DMS53 (cell line): ENCODE results near the gene HOXA5.

Experiments used
- DNase-seq: peaks from one replicate; lab custom pipeline; 2025; lab: John Stamatoyannopoulos, UW

Gene HOXA5

DNA sequence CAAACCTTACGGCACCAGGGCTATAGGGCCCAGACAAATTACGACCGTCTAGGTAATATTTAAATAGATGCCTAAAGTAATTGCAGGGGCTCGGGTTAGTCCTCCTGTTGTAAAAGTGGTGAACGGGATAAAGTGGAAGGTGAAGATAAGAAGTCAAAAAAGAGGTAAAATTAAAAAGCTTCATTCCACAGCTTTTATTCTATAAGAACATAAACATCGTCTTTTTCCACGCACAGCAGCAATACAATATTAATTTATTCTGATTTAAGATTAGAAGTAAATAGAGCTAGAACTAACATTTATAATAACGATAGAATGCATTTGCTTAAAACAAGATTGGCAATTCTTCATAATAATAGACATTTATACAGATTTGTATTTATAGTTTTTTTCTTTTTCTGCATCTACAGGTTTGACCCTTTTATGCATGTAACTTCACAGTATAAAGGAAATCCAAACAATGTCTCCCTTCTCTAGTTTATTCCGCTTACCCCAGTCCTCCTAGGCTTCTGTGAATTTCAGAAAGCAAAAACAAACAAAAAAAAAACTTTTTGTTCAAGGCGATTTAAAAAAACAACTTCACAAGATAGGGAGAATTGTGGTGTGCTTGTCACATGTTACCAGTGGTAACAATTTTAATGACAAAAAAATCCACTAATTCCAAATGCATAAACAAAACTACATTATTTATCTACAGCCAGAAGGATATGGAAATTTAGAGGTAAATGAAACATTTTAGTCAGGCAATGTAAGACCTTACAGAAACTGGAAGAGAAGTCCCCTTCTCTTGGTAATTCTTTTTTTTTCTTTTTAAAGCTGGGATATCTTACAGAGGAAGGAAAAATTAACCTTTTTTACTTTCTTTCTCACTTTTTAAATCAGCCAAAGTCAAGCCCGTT is 27.2 kb upstream of the HOXA5 start:
- no peak for DNase-seq

DNA sequence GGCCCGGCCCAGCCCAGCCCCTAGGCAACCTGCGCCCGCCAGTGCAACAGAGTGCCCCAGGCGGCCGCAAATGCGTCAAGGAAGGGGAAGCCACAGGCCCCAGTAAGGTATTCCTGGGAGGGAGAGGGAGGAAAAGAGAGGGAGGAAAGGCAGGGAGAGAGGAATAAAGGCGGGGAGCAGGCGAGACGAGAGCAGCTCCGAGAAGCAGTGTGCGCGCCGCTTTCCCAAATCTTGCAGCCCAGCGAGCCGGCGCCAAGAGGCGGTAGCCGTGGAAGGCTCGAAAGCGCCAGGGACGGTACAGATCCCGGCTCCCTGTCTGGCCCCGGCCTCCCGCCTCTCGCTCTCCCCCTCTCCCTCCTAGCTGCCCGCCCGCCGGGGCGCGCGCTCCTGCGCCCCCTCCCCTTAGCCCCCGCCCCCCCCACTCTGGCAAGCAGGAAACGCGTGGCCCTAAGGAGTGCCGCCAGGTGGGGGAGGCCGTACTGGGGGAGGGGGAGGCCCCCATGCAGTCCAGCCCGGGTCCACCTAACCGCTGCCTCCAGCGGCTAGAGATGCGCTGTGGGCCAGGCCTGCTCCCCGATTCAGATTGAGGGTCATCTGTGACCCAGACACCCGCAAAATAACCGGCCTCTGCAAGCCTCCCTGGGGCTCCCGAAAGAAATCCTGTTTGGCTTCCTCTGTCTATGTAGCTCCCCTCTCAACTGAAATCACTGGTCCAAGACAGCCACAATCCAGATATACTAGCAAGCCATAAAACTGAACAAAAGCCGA is 26.4 kb upstream of the HOXA5 start:
- peak; percentile 83 for DNase-seq

DNA sequence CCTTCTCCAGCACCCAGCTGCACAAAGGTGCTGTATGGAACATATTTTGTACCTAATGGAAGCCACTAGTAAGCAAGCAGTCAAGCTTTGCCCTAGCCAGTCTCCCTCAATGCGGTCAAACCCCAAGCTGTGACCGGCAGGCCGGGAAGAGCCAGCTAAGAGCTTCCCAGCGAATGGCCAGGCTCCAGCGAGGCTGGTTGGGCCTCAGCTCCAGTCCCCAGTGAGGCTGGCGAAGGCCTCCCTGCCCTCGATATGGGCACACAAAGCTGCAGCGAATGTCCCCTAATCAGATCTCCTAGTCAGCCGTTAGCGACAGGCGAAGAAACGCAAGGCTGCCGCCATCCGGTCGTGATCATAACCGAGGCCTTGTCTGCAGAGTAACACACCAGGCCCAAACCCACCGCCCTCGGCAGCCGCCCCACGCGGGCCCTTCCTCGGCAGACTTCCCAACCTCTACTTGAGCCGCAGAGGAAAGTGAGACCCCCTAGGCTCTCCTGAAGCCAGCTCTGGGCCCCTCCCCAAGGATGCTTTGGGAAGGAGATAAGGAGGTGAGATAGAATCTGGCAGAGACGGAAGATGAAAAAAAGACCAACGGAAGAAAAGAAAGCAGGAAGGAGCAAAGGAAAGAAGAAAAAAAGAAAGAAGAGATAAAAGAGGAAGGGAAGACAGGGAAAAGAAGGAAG is 24.9 kb upstream of the HOXA5 start:
- no peak for DNase-seq

DNA sequence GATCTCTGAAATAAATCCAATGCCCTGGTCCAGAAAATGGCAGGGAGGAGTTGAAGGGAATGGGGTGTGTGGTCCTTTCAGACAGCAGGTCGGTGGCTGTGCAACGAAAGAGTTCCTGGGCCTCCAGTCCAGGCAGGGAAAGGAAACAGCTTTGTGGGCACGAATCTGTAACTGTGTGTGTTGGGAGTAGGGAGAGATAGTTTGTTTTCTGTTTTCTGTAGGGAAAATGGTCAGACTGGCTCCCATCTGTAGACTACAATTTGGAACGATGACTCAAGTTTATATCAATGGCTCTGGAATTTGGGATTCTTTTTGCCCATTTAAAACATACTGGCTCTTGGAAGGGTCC is 24.4 kb upstream of the HOXA5 start:
- DNase-seq = no peak

DNA sequence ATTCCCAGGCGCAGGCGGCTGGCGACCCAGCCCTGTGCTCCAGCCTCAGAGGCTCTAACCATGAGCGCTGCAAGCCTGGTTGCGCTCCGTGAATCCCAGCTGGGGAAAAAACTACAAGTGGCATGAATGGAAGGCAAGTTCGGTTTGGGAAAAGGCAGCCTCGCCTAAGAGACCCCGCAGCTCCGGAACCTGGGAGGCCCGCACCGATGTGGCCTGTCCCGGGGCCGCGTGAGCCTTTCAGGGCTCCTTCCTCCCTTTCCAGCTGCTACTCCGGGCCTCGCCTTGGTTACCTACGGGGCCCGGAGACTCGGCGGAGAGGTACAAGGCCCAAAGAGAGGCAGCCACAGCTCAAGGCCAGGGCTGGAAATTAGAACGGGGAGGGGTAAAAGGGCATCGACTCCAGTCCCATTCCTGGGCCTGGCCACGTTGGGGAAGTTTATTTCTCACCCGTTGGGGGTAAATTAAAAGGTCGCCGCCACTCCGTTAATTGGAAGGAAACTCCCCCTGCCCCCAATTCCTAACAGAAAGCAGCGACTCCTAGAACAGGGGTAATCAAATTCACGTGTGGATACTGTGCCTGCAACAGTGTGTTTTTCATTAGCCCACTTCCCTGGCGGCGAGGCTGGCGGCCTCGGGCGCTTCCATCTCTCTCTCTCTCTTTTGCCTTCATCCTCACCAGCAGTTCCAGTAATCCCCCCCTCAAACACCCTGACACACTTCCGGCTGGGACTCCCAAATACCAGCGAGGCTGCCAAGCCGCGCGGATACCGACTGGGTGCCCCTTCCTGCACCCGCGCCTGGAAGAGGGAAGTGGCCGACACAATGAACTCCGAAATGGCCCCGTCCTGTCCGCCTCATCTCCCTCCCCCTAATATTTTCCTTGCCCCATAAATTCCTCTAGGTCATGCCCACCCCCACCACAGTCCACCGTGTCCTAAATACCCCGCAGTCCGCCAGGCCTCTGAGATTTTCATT is 23.3 kb upstream of the HOXA5 start:
- no peak for DNase-seq

DNA sequence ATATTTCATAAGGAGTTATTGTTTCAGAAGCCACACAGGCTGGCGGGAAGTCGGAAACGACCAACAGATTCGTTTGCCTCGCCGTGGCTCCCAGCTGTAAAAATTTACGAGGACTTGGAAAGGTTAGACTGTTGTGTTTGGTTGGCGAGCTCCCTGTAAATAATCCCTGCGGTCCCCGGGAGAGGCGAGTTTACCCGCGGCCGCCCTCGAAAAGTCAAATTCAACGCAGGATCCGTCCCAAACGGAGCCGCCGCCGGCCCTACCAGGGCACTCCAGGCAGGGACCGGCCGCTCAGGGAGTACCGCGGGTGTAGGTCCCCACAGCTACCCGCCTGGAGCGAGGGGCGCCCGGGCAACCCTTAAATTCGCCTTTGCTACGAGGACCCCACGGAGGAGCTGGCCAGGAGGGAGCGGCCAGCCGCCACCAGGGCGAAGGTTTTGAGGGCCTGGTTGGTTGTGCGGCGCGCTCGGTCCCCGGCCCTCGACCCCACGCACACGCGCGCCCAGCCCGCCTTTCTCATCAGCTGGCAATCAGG is 22.6 kb upstream of the HOXA5 start:
- no peak for DNase-seq

DNA sequence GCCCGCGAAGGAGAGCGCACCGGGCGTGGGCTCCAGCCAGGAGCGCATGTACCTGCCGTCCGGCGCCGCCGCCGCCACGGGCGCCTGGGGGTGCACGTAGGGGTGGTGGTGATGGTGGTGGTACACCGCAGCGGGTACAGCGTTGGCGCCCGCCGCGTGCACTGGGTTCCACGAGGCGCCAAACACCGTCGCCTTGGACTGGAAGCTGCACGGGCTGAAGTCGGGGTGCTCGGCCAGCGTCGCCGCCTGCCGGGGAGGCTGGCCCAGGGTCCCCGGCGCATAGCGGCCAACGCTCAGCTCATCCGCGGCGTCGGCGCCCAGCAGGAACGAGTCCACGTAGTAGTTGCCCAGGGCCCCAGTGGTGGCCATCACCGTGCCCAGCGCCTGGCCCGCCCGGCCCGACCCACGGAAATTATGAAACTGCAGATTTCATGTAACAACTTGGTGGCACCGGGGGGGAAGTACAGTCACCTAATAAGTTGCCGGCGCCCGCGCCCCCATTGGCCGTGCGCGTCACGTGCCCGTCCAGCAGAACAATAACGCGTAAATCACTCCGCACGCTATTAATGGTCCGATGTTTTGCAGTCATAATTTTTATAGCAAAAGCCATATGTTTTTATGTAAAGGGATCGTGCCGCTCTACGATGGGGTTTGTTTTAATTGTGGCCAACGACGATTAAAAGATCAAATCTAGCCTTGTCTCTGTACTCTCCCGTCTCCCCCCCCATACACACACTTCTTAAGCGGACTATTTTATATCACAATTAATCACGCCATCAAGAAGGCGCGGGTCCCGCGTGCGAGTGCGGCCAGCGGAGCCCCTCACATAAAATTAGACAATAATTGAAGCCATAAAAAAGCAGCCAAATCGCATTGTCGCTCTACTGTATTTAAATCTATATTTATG is 21.9 kb upstream of the HOXA5 start, which contains the start of gene HOXA9:
Gene HOXA9 (minus strand): TSS at position 449 of the 907 bp plus-strand sequence. CDS start 80 bp downstream, at position 369.
- no peak for DNase-seq

DNA sequence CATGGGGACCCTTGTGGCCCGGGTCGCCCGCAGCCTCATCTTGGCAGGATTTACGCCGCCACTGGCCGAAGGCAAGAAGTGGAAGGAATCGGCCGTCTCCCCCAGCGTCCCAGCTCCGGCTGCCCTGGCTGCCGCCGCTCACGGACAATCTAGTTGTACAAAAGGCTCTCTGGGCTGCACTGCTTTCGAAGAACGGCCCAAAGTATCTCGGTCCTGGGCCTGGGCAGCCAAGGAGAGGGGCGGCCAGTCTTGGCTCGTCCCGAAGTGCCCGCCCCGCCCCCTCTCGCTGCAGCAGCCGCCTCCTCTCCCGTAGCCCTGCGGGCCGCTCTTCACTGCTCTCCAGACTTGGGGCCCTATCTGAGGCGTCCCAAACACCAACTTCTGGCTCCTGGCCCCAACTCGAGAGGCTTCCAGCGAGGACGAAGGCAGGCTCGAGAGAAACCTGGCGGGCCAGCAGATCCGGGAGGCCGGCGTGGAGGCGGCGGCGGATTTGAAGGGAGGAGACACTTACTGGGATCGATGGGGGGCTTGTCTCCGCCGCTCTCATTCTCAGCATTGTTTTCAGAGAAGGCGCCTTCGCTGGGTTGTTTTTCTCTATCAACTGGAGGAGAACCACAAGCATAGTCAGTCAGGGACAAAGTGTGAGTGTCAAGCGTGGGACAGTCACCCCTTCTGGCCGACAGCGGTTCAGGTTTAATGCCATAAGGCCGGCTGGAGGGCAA is 21.0 kb upstream of the HOXA5 start:
- peak; percentile 48 for DNase-seq

DNA sequence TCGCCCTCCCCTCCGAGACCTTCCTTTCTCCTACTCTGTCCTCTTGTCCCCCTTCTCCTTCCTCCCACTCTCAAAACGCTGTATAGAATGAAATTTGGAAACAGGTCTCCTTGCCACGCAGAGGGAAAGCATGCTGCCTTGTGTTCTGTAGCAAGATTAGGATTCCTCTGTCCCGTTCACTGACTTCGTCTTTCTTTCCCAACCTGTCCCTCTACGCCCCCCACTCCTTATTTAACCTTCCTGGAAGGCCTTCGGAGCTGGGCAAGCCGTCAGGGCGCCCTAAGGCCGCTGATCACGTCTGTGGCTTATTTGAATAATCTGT is 20.5 kb upstream of the HOXA5 start:
- no peak for DNase-seq

DNA sequence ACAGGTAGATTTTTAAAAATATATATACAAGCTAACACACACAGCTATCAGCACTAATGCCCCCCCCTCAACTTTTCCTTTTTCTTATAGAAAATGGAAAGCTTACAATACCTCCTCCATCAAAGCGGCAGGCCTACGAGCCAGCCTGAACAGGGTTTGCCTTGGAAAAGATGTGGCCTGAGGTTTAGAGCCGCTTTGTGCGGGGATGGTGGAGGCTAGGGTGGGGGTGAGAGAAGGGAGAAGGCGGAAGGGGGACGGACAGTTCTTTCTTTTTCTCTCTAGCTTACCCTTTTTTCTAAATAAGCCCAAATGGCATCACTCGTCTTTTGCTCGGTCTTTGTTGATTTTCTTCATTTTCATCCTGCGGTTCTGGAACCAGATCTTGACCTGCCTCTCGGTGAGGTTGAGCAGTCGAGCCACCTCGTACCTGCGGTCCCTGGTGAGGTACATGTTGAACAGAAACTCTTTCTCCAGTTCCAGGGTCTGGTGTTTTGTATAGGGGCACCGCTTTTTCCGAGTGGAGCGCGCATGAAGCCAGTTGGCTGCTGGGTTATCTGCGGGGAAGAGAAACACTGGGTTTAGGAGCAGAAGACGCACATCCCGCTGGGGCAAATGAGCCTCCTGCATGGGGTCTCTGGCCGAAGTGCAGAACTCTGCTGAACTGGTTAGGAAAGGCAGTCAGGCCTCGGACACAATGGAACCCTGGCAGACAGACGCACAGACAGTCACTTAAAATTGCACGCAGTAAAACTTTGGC is 20.0 kb upstream of the HOXA5 start:
- DNase-seq = no peak

DNA sequence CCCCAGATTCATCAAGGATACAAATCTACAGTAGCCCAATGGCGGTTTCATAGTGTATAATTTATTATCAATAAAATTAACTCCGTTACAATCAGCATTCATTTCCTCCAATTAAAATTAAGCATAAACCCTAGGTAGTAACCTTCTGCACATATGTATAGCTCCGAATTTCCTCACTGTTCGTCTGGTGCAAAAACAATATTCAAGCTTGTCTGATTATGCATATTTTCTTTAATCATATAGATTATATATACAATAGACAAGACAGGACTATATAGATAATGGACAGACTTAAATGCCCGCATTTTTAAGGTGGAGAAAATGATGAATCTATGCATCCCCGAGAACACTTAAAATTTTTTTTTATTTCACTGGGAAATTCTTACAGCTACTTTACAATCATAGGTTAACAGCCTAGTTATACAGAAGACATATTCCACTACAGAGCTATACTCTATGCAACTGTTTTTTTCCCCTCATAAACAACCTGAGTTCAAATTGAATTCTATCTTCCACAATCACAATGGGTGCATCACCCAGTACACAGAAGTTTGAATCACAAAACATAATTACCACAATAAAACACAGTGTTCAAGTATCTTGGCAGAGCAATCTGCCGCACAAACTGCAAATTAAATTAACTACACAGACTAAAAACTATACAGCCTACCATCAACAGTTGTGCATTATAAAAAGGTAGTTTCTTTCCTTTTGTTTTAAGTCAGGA is 19.2 kb upstream of the HOXA5 start:
- no peak for DNase-seq

DNA sequence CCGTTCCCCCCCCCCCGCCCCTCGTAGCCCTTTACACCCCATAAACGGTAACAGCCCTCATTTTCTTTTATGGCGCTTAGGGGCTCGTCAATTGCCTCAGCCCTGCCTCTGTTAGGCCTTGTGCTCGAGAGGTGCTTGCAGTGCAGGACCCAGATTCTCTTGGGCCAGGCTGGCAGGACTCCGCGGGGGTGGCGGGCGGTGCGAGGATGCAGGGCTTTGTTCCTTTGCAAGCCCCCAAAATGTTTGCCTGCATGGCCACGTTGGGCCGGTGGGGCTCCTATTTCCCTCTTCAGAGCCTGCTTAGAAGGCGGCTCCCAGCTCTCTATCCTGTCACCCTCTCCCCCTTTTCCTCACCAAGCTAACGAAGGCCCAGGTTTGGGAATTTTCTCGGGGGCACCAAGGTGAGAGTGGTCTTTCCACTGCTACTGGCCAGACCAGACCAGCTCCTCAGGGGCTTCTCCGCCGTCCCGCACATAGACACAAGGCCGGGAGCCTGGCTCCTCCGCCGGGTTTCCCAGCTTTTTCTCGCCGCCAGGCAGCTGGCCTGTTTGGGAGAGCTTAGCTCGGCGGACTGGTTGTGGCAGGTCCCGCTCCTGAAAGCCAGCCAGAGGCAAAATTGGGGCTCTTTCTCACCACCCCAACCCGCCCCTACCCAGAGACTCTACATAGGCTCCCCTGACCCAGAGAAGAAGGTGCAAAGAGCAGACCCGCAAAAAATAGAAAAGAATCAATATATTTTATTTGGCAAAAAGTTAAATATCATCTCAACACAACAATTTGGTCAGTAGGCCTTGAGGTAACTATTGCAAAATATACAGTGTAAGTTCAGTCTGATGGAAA is 18.5 kb upstream of the HOXA5 start:
- DNase-seq = no peak

DNA sequence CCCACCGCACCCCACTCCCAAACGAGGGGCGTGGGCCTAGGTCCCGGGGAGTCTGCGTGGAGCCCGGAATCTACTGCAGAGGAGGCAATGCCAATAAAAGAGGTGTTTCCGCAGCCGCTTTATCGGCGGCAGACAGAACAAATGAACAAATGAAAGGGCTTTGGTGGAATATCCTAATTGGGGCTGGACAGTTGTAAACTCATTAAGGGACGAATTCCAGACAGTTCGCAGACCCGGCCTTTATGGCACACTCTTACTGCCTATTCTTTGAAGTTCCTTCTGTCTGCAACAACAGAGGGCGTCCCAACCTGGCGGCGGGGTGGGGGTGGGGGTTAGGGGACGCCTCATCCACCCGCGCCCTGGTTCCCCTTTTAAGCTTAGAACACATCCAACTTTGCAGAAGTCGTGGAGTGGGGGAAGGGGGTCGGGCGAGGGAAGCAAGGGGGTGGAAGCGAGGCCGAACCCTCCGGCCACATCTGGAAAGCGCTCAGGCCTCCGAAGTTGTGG is 17.8 kb upstream of the HOXA5 start:
- no peak for DNase-seq

DNA sequence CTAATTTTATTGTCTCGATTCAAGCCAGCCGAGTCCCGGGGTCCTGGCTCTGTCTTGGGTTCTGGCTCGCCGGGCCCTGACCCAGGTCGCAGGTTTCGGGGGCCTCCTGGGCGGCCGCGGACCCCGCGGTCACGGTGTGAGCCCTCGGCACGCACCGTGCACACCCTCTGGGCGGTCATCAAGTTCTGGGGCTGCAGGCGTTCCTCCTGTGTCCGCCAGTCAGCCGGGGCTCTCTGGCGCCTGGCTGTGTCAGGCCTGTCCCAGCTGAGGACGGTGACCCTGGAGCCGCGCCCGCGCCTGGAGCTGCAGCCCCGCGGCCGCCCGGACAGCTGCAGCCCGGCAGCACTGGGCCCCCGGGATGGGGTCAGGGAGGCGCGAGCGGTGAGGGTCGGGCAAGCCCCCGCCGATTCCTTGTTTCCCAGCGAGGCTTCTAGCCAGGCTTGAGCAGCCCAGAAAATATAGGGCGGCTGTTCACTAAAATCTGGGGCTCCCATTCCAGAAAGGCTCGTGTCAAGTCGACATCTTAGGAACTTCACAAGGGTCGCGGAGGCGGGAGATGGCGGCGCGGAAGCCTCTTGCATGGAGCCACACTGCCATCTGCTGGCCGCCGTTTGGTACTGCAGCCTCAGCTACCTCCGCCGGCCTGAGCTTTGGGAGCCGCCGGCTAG is 17.2 kb upstream of the HOXA5 start:
- peak; percentile 90 for DNase-seq

DNA sequence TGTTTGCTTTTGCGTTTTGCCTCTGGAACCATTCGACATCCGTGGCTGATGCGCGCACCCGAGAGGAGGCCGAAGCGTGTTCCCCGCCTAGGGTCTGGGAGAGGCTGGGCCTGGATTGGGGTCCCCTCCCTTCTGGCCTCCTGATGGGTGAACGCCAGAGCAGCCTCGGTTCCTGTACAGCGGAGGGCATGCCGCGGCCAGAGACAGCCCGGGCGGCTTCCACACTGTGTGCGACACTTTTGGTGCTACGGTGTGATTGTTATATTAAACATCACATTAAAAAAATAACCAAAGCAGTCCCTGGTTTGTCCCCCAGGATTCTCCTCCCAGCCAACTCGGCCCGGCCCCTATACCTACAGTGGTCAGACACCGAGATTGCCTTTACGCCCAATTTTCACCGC is 16.7 kb upstream of the HOXA5 start:
- DNase-seq = peak; percentile 58
